Sigmoid colon (tissue), 4 donors: ENCODE measurements around the gene MR1.
A peak's percentile ranks its signal among the peaks of the same experiment; 100 is the strongest.

Source experiments
- CTCF ChIP-seq, 4 experiments: fragments of 450-650 bp in 3 of 4; fragments of 200-600 bp in 1 of 4; IDR thresholded peaks; one replicate each; pipeline ENCODE4 v1.5.1; 2016 to 2019; ENCODE audit warnings: antibody characterized with exemption in 4 of 4, mild to moderate bottlenecking in 3 of 4, moderate library complexity in 2 of 4
- POLR2A ChIP-seq, 2 donors: fragments of 450-650 bp; IDR thresholded peaks; one replicate each; pipeline ENCODE4 v1.6.1; 2016; ENCODE audit warnings: antibody characterized with exemption in 2 of 2, mild to moderate bottlenecking in 2 of 2, moderate library complexity in 2 of 2
- POLR2AphosphoS5 ChIP-seq, 4 donors: sonication (generic); formaldehyde crosslinking; IDR thresholded peaks; one replicate each; pipeline ENCODE4 v1.6.1; 2017; ENCODE audit warnings: antibody characterized with exemption in 4 of 4

- TF ChIP-seq POLR2A (IDR thresholded peaks at IDR 0.05) (no peak), CTCF (IDR thresholded peaks at IDR 0.05) (no peak), POLR2AphosphoS5 (IDR thresholded peaks at IDR 0.05) (peak in 3 of 4 donors; percentile 31 to 53 (median 36))
Observed at GRCh38 chr1:181073638-181074037, 39.9 kb downstream of the MR1 start.
